22Rv1 (cell line): ENCODE data around the gene NUTF2.

Experiments used
- CTCF ChIP-seq: fragments of 450-650 bp; IDR thresholded peaks from 2 replicates; pipeline ENCODE4 v1.5.1; 2017; ENCODE audit warnings: mild to moderate bottlenecking
- ZFX ChIP-seq: fragments of 450-650 bp; IDR thresholded peaks from 2 replicates; pipeline ENCODE4 v1.6.1; 2017; ENCODE audit warnings: antibody characterized with exemption, borderline replicate concordance

- TF ChIP-seq CTCF (peak; percentile 91), ZFX (no peak)
These were observed 4.8 kb upstream of the NUTF2 start, which contains the start of gene THAP11 for GRCh38 chr16:67841816-67842508.
